Esophagus muscularis mucosa (tissue), 4 donors: ENCODE data around the gene MTHFR.

ENCODE experiments used
- EP300 ChIP-seq: sonication (generic); formaldehyde crosslinking; IDR thresholded peaks from one replicate; pipeline ENCODE4 v1.6.1; 2017; ENCODE audit warnings: antibody characterized with exemption
- POLR2A ChIP-seq: fragments of 450-650 bp; IDR thresholded peaks from one replicate; pipeline ENCODE4 v1.6.1; 2017; ENCODE audit warnings: antibody characterized with exemption, moderate library complexity, mild to moderate bottlenecking, low read depth
- POLR2AphosphoS5 ChIP-seq, 2 donors: sonication (generic); formaldehyde crosslinking; IDR thresholded peaks; one replicate each; pipeline ENCODE4 v1.6.1; 2017; ENCODE audit warnings: antibody characterized with exemption in 2 of 2
- TF ChIP-seq, protein P1 (sequence below), 3 experiments: fragments of 200-600 bp in 2 of 3; fragments of 450-650 bp in 1 of 3; sonication (generic) in 2 of 3; IDR thresholded peaks; one replicate each; pipeline ENCODE4 v1.5.1; 2017 to 2019; ENCODE audit warnings: antibody characterized with exemption in 3 of 3, mild to moderate bottlenecking in 2 of 3, moderate library complexity in 1 of 3

DNA sequence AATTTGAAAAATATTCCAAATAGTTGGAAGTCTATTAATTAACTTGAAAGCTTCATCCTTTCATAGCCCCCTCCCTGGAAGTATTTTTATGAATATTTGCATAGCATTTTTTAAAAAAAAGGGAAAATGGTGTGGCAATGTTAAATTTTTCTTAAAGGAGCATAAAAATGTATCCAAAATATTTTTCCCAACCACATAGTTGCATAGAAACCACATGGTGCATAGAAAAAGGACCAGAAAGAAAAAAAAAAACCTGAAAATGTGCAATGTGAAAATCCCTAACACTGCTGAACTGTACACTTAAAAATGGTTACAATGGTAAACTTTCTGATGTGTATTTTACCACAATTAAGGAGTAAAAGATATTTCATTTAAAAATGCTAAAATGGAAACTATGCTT is 35.8 kb downstream of the MTHFR start:
- TF ChIP-seq POLR2A (no peak), EP300 (no peak), POLR2AphosphoS5 (IDR thresholded peaks at IDR 0.05) (no peak)
- TF ChIP-seq, protein P1, sequence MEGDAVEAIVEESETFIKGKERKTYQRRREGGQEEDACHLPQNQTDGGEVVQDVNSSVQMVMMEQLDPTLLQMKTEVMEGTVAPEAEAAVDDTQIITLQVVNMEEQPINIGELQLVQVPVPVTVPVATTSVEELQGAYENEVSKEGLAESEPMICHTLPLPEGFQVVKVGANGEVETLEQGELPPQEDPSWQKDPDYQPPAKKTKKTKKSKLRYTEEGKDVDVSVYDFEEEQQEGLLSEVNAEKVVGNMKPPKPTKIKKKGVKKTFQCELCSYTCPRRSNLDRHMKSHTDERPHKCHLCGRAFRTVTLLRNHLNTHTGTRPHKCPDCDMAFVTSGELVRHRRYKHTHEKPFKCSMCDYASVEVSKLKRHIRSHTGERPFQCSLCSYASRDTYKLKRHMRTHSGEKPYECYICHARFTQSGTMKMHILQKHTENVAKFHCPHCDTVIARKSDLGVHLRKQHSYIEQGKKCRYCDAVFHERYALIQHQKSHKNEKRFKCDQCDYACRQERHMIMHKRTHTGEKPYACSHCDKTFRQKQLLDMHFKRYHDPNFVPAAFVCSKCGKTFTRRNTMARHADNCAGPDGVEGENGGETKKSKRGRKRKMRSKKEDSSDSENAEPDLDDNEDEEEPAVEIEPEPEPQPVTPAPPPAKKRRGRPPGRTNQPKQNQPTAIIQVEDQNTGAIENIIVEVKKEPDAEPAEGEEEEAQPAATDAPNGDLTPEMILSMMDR (IDR thresholded peaks at IDR 0.05): no peak
